GM12892 (cell line): ENCODE measurements around the gene RNF103.
"Not testable (repeated sequence)": the region's sequence is repeated elsewhere in the genome, so short reads cannot be mapped to it uniquely, and the experiment has no call there.

Source experiments
- DNase-seq: peaks from one replicate; pipeline ENCODE4 v3.0.0; 2011; ENCODE audit not compliant: insufficient read length
- FAIRE-seq: peaks from 2 replicates; lab custom pipeline; 2011; peaks lifted over from hg19 to GRCh38; lab: Jason Lieb, UNC
- POLR2A ChIP-seq: IDR thresholded peaks from 2 replicates; pipeline ENCODE4 v1.6.1; 2011; ENCODE audit warnings: low read depth, low read length, control low read depth
- POLR2AphosphoS5 ChIP-seq: IDR thresholded peaks from 2 replicates; pipeline ENCODE4 v1.6.1; 2011; ENCODE audit warnings: low read depth, low read length, control low read depth
- TAF1 ChIP-seq: IDR thresholded peaks from 2 replicates; pipeline ENCODE4 v1.6.1; 2011; ENCODE audit warnings: low read depth, mild to moderate bottlenecking, control low read depth, low read length, borderline replicate concordance

RNF103 gene

DNA sequence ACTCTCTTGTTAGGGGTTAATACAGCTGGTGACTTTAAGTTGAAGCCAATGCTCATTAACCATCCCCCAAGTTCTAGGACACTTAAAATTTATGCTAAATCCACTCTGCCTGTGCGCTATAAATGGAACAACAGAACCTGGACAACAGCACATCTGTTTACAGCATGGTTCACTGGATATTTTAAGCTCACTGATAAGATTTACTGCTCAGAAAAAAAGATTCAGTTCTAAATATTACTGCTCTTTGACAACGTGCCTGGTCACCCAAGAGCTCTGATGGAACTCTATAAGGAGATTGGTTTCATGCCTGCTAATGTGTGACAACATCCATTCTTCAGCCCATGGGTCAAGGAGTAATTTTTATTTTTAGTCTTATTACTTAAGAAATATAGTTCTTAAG, 27.5 kb downstream of the RNF103 start:
- FAIRE-seq: no peak
- TF ChIP-seq TAF1 (no peak), POLR2A (no peak), POLR2AphosphoS5 (no peak)
- DNase-seq: no peak

DNA sequence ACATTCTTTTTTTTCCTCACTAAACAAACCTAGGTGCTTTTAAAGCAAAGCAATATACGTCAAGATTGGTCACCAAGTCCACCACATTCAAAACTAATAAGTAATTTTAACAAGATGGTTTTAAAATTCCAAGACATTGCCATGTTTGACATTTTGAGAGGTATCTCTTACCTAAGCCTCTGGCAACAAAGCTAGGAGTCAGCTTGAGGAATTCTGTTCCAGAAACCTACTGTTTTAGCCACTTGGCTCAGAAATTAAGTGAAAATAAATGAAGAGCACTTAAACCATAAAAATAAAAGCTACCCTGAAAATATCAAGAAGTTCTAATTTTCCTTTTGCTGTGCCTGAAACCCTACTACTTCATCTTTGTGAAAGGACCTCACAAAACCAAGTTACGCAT, 30.4 kb downstream of the RNF103 start:
- no peak for DNase-seq
- TF ChIP-seq POLR2AphosphoS5: no peak
- no peak for TF ChIP-seq TAF1
- no peak for TF ChIP-seq POLR2A
- FAIRE-seq: no peak

DNA sequence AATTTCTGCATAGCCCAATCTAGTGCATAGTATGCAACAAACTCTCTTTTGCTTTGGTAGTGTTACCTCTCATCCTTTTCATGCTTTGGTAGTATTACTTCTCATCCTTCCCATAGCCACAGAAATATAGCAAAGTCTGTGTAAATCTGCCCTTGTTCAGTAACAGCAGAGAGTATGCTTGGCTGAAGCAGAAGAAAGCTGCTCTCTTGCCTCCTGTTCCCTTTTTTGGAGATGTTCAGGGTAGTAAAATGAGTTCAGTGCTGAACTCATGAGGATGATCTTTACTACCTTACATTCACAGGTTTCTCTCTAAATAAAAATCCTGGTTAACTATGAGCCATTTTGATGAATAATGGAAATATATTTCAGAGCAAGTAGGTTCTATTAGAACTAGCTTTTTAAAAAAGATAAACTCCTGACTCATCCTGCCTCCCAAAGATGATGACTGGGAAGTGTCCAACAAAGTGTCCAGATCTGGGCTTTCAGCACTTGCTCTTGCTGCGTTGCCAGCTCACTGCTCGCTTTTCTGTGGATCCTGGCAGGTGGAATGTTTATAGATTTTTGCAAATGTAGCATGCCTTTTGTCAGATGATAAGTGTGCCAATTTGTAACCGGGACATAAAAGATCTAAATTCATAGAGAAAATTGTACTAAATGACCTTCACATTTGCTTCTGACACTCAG, 31.0 kb downstream of the RNF103 start:
- FAIRE-seq (no peak), DNase-seq (no peak)
- TF ChIP-seq POLR2AphosphoS5 (no peak), POLR2A (no peak)

DNA sequence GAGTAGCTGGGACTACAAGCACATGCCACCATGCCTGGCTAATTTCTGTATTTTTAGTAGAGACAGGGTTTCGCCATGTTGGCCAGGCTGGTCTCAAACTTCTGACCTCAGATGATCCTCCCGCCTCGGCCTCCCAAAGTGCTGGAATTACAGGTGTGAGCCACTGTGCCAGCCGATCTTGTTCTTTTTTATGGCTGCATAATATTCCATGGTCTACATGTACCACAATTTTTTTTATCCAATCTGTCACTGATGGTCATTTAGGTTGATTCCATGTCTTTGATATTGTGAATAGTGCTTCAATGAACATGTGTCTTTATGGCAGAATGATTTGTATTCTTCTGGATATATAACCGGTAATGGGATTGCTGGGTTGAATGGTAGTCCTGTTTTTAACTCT, 34.0 kb downstream of the RNF103 start:
- FAIRE-seq, DNase-seq: not testable (repeated sequence)

DNA sequence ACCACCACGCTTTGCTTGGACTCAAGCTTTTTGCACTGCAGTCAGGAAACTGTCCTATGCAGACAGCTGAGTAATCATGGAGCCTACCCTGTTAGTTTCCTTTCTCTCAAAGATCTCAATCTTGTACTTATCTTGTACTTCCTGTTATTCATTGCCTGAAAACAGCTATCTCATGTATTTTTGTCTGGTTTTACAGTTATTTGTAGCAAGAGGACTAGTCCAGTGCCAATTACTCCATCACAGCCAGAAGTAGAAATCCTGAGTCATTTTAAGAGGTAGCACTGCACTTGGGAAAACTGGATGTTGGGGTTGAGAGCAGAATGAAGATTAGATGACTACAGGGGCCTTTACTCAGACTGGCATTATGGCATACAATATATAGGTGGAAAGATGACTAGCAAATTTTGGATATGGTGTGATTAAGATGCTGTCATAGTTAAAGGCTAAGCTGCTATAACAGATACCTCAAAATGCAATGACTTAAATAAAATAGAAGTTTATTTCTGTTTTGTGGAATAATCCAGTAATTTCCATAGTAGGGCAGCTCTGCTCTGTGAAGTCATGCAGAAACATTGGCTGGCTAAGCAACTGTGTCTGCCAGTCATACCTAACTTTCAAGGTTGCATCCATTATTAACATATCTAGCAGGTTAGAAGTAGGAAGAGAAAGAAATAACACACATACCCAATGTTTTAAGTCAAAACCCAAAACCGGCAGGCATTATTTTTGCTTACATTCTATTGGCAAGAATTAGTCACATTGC, 39.3 kb downstream of the RNF103 start:
- FAIRE-seq (peak; percentile 76), DNase-seq (no peak)
- TF ChIP-seq TAF1: no peak
- TF ChIP-seq POLR2AphosphoS5: no peak
- no peak for TF ChIP-seq POLR2A

DNA sequence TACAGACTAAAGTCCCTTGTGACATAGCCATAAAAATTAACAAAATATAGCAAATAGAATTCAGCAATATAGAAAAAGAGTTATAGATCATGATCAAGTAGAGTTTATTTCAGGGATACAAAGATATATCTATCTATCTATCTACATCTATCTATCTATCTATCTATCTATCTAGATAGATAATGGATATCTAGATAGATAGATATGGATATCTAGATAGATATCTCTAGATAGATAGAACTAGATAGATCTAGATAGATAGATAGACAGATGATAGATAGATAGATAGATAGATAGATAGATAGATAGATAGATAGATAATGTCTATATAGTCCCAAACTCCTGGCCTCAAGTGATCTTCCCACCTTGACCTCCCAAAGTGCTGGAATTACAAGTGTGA, 43.1 kb downstream of the RNF103 start:
- TF ChIP-seq TAF1: no peak
- TF ChIP-seq POLR2AphosphoS5: no peak
- TF ChIP-seq POLR2A: no peak
- DNase-seq (no peak), FAIRE-seq (no peak)

DNA sequence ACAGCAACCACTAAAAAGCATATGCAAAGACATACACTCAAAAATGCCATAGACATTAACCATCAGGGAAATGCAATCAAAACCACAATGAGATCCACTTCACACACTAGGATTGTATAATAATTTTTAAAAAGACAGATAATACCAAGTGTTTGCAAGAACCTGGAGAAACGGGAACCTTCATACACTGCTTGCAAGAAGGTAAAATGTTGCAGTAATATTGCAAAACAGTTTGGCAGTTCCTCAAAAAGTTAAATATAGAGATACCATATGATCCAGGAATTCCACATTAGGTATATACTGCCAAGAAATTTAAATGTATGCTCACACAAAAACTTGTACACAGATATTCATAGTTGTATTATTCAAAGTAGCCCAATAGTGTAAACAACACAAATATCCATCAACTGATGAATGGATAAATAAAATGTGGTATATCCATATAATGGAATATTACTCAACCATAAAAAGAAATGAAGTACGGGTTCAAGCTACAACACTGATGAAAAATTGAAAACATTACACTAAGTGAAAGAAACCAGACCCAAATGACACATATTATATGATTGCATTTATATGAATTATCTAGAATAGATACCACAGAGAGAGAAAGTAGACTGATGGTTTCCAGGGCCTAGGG, 45.7 kb downstream of the RNF103 start:
- FAIRE-seq (no peak), DNase-seq (no peak)
- TF ChIP-seq TAF1 (no peak), POLR2AphosphoS5 (no peak), POLR2A (no peak)

DNA sequence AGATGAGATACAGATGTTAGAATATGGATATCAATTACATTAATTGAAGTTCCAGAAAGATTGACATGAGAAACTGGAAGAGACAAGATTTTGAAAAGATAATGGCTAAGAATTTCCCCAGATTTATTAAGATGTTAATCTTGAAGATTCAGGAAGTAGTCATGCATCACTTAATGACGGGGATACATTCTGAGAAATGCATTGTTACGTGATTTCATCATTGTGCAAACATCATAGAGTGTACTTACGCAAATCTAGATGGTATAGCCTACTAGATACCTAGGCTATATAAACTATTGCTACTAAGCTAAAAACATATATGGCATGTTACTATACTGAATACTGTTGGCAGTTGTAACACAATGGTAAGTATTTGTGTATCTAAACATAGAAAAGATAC, 53.6 kb downstream of the RNF103 start:
- TF ChIP-seq POLR2A (no peak), TAF1 (no peak), POLR2AphosphoS5 (no peak)
- FAIRE-seq (no peak), DNase-seq (no peak)

DNA sequence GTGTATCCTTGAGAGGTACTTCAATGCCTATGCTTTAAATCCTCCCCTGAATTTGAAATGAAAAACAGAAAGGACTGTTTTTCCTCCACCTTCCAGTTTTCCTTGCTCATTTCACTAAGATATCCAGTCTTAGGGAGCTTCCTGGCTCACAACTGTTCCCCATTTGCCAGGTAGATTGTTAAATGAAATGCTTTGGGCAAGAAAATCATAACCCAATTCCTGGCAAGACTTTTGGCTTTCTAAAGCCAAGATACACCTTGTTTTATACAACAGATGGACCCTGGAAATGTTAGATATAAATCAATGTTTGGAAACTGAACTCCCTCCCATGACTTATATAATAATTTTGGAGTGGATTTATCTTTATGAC, 56.9 kb downstream of the RNF103 start:
- DNase-seq: no peak
- TF ChIP-seq TAF1: no peak
- no peak for TF ChIP-seq POLR2AphosphoS5
- no peak for TF ChIP-seq POLR2A
- no peak for FAIRE-seq

DNA sequence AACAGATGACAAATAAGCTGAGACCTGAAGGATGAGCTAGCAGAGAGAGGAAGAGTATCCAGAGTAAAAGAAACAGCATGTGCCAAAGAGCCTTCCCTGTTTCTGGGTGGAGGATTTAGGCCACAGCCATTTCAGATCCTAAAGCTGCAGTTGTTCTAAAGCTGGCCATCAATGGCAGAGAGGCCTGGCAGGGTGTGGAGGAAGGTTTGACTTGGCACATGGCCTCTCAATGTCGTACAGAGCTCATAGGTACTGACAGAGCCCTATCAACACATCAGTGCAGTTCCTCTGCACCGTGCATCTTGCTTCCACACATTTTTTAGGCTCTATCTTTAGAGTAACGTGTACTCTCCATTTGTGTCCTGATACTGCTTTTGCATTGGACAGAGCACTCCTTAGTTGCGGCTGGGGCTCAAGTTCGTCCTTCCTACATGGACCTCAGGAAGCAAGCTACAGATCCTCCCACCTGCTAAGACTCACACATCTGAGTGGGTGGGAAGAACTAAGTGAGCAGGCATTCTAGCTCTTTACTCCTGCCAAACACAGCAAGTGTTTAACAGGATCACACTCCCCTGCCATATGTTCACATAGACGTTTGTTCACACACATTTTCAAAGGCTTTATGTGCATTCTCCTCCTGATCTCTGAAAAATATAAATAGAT, 57.4 kb downstream of the RNF103 start:
- no peak for TF ChIP-seq TAF1
- TF ChIP-seq POLR2AphosphoS5: no peak
- TF ChIP-seq POLR2A: no peak
- DNase-seq (no peak), FAIRE-seq (no peak)

DNA sequence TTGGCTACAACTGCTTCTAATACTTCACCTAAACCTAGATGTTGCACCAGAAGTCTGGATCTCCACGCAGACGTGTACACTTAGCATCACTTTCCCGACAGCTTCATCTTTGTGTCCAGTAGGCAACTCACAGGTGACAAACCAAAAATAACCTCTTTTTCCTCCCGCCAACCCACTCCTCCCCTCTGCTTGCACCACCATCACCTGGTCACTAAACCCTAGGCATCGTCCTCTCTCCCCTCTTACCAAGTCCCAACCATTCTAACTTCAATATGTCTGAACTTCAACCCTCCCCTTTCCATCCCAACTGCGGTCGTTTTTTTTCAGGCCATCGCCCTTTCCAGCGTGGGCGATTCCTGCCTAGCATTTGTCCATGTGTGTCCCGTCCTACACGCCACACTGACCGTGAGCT, 60.0 kb downstream of the RNF103 start:
- FAIRE-seq (no peak), DNase-seq (no peak)
- no peak for TF ChIP-seq POLR2A
- TF ChIP-seq TAF1: no peak
- TF ChIP-seq POLR2AphosphoS5: no peak

DNA sequence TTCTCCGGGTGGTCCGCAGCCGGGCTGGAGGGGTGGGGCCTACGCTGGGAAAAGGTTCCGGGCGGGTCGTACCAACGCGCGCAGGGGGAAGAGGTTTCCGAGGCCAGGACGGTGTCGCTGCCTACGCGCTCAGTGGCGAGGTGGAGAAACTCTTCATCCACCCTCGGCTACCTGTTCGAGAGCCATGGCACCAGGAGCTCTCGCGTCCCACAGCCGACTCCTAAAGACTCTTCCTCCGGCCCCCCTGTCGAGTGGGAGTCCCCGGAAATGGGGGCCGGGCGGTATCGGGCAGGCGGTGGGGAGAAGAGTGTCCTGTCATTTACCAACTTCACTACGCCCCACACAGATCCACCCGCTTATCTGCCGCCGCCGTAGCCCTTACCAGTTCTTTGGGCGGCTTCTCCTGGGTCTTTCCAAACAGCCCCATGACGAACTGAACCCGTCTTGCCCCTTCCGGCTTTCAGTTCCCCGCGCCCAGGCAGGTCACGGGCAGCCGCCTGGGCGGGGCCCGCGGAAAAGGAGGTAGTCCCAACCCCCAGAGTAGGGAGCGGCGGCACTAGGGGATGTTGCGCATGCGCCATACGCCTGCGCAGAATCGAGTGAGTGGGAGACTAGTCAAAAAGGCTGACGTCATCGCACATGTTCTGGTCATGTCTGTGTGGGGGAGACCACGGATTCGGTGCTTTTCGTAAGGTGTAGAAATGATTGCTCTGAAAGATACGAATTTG, 60.6 kb downstream of the RNF103 start, which contains the start of gene CHMP3:
Gene CHMP3 (minus strand): TSS at position 522 of the 728 bp plus-strand sequence. CDS start 95 bp downstream, at position 427.
- FAIRE-seq (peak; percentile 98), DNase-seq (peak; percentile 86)
- TF ChIP-seq POLR2AphosphoS5: peak; percentile 90
- peak; percentile 94 for TF ChIP-seq POLR2A
- peak; percentile 60 for TF ChIP-seq TAF1
